IPS-11a (cell line): ENCODE data around the gene MRPL37.

ENCODE experiments used
- H3K4me3 ChIP-seq: one replicate; pipeline ENCODE4 v1.5.1; 2013; ENCODE audit warnings: low read depth, low read length, control low read depth

MRPL37 gene

GRCh38 chr1:54238353-54239034 is 38.5 kb downstream of the MRPL37 start:
- H3K4me3 ChIP-seq: no peak overlapping the region

- H3K4me3 ChIP-seq: no peak overlapping the region
Measured at GRCh38 chr1:54239035-54239383, 39.0 kb downstream of the MRPL37 start.

- H3K4me3 ChIP-seq: no peak overlapping the region
Measured at GRCh38 chr1:54239631-54240031, 39.7 kb downstream of the MRPL37 start.

GRCh38 chr1:54240741-54241335 is 40.9 kb downstream of the MRPL37 start:
- no peak overlapping the region for H3K4me3 ChIP-seq

GRCh38 chr1:54241364-54241763 is 41.4 kb downstream of the MRPL37 start:
- H3K4me3 ChIP-seq: no peak overlapping the region

GRCh38 chr1:54243022-54243421 is 43.1 kb downstream of the MRPL37 start:
- no peak overlapping the region for H3K4me3 ChIP-seq

GRCh38 chr1:54244655-54245054 is 44.7 kb downstream of the MRPL37 start:
- no peak overlapping the region for H3K4me3 ChIP-seq

- no peak overlapping the region for H3K4me3 ChIP-seq
Measured at GRCh38 chr1:54245501-54245900, 45.5 kb downstream of the MRPL37 start.

- H3K4me3 ChIP-seq: no peak overlapping the region
Measured at GRCh38 chr1:54246116-54246721, 46.3 kb downstream of the MRPL37 start.

GRCh38 chr1:54247863-54248515 is 48.0 kb downstream of the MRPL37 start:
- H3K4me3 ChIP-seq: no peak overlapping the region

- no peak overlapping the region for H3K4me3 ChIP-seq
Measured at GRCh38 chr1:54248966-54249365, 49.0 kb downstream of the MRPL37 start.

GRCh38 chr1:54249819-54250435 is 50.0 kb downstream of the MRPL37 start:
- no peak overlapping the region for H3K4me3 ChIP-seq

- no peak overlapping the region for H3K4me3 ChIP-seq
Measured at GRCh38 chr1:54250670-54251069, 50.7 kb downstream of the MRPL37 start.

- no peak overlapping the region for H3K4me3 ChIP-seq
Measured at GRCh38 chr1:54252371-54252936, 52.5 kb downstream of the MRPL37 start.

GRCh38 chr1:54253480-54253879 is 53.5 kb downstream of the MRPL37 start:
- H3K4me3 ChIP-seq: no peak overlapping the region

- H3K4me3 ChIP-seq: no peak overlapping the region
Measured at GRCh38 chr1:54254055-54254454, 54.1 kb downstream of the MRPL37 start.

- H3K4me3 ChIP-seq: no peak overlapping the region
Measured at GRCh38 chr1:54255026-54255702, 55.2 kb downstream of the MRPL37 start.

- no peak overlapping the region for H3K4me3 ChIP-seq
Measured at GRCh38 chr1:54256522-54257345, 56.8 kb downstream of the MRPL37 start.

GRCh38 chr1:54257346-54257620 is 57.3 kb downstream of the MRPL37 start:
- no peak overlapping the region for H3K4me3 ChIP-seq

- no peak overlapping the region for H3K4me3 ChIP-seq
Measured at GRCh38 chr1:54257876-54258275, 57.9 kb downstream of the MRPL37 start.
